ENCODE measurements around the gene DIDO1. TPM values are rescaled to one million over a fixed set of nuclear protein-coding genes. Genes with fewer than 3 reads are reported as not detected.

DIDO1 gene
- total RNA-seq, 1 experiment from 2014 or later: 85.9 TPM

- no peak overlapping the region for H4K5ac ChIP-seq (ENCODE audit: insufficient read length, low read depth, low read length)
- DNase-seq: no peak
- Mint-ChIP-seq H3K9me3 (no peaks in the 10 kb centered on the region), H3K27me3 (ENCODE audit: low read depth) (no peaks in the 10 kb centered on the region), H3K4me3 (no peak overlapping the region), H3K27ac (peak overlapping the region in 1 of 3 experiments; percentile 25; a peak in 1 of 7 replicates), H3K4me1 (peaks cover 0 to 7% of the 10 kb centered on the region in 2 experiments; a peak in 1 of 4 replicates), H3K36me3 (ENCODE audit: insufficient read depth in 1 of 3, low read depth in 3 of 3) (peaks cover 2 to 23% (median 7%) of the 10 kb centered on the region in 3 experiments; a peak in 4 of 7 replicates)
- H3K27me3 ChIP-seq (ENCODE audit: insufficient read depth, low read length): no peaks in the 10 kb centered on the region
- no peak overlapping the region for H3K14ac ChIP-seq (ENCODE audit: insufficient read depth, low read length)
- no peak overlapping the region for H3K4me2 ChIP-seq (ENCODE audit: insufficient read depth, insufficient read length, low read length)
- TF ChIP-seq, protein P1, sequence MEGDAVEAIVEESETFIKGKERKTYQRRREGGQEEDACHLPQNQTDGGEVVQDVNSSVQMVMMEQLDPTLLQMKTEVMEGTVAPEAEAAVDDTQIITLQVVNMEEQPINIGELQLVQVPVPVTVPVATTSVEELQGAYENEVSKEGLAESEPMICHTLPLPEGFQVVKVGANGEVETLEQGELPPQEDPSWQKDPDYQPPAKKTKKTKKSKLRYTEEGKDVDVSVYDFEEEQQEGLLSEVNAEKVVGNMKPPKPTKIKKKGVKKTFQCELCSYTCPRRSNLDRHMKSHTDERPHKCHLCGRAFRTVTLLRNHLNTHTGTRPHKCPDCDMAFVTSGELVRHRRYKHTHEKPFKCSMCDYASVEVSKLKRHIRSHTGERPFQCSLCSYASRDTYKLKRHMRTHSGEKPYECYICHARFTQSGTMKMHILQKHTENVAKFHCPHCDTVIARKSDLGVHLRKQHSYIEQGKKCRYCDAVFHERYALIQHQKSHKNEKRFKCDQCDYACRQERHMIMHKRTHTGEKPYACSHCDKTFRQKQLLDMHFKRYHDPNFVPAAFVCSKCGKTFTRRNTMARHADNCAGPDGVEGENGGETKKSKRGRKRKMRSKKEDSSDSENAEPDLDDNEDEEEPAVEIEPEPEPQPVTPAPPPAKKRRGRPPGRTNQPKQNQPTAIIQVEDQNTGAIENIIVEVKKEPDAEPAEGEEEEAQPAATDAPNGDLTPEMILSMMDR (conservative IDR thresholded peaks at IDR 0.05): no peak
- H3T11ph ChIP-seq (ENCODE audit: low read length): no peak overlapping the region
- WGBS (ENCODE audit: extremely low coverage, insufficient read length, low lambda C conversion rate): no CpG with 5 or more reads among the region's 30 CpGs
- H3K79me1 ChIP-seq (ENCODE audit: insufficient read depth, low read depth, low read length, poor library complexity, severe bottlenecking): no peaks in the 10 kb centered on the region
- H3K9ac ChIP-seq (ENCODE audit: extremely low read depth, insufficient read length, low read length): no peak overlapping the region
- H3K56ac ChIP-seq (ENCODE audit: insufficient read length, low read depth, low read length): no peak overlapping the region
- no peaks in the 10 kb centered on the region for H3K9me3 ChIP-seq (ENCODE audit: control insufficient read depth, low read depth, low read length)
- no peaks in the 10 kb centered on the region for H3K23me2 ChIP-seq (ENCODE audit: insufficient read length, low read depth, low read length, poor library complexity, severe bottlenecking)
- H3K18ac ChIP-seq (ENCODE audit: insufficient read length, low read depth, low read length): no peak overlapping the region
- H2BK20ac ChIP-seq (ENCODE audit: low read depth, low read length, poor library complexity, severe bottlenecking): no peak overlapping the region
- H3K23ac ChIP-seq (ENCODE audit: insufficient read length, low read depth, low read length): no peak overlapping the region
- no peak overlapping the region for H3K27ac ChIP-seq (ENCODE audit: insufficient read length, low read depth, low read length)
- no peaks in the 10 kb centered on the region for H3K79me2 ChIP-seq (ENCODE audit: insufficient read depth, low read length)
- H2BK120ac ChIP-seq (ENCODE audit: low read depth, low read length, poor library complexity, severe bottlenecking): no peak overlapping the region
- H2BK15ac ChIP-seq (ENCODE audit: low read depth, low read length): no peak overlapping the region
- no peak overlapping the region for H2AK5ac ChIP-seq (ENCODE audit: insufficient read length, low read length)
- no peak overlapping the region for H2AFZ ChIP-seq (ENCODE audit: low read length)
- no peak overlapping the region for H4K8ac ChIP-seq (replicated peaks; ENCODE audit: insufficient read length, low read depth, low read length)
- no peak overlapping the region for H2BK12ac ChIP-seq (ENCODE audit: insufficient read length, low read depth, low read length)
- H3K4ac ChIP-seq (ENCODE audit: low read depth, low read length): no peak overlapping the region
- no peak overlapping the region for H2BK5ac ChIP-seq (ENCODE audit: insufficient read length, low read length)
- no peak overlapping the region for H4K91ac ChIP-seq (ENCODE audit: insufficient read length, low read depth, low read length)
- no peaks in the 10 kb centered on the region for H4K20me1 ChIP-seq (ENCODE audit: control insufficient read depth, insufficient read depth, insufficient read length)
- H3K4me1 ChIP-seq (ENCODE audit: insufficient read depth, low read length): no peaks in the 10 kb centered on the region
Observed at GRCh38 chr20:62962221-62962879, 36.0 kb upstream of the DIDO1 start.
